Pancreas (tissue), 10 donors: Measurements from ENCODE around the gene SLC44A5. TPM values are rescaled to one million over a fixed set of nuclear protein-coding genes. Genes with fewer than 3 reads are reported as not detected.

Experiments
- ATAC-seq, 4 donors: fragments of 200-7000 bp; cut with Tn5 transposase; one replicate each; pipeline versions ENCODE4 v1.8.0 to v1.9.1; 2020; ENCODE audit warnings: mild to moderate bottlenecking in 4 of 4, moderate library complexity in 4 of 4
- DNase-seq, 6 donors: peaks; one replicate each; pipeline ENCODE4 v3.0.0-alpha.2; 2020
- FAIRE-seq: peaks from 2 replicates; lab custom pipeline; 2012; peaks lifted over from hg19 to GRCh38; lab: Jason Lieb, UNC
- H3K27ac ChIP-seq, 4 donors: fragments of 200-600 bp; sonication (generic); 1 replicate in 3 of 4; 2 replicates in 1 of 4; pipeline versions ENCODE4 v1.5.0 to v1.8.0; 2020
- H3K27me3 ChIP-seq, 4 donors: fragments of 200-600 bp; one replicate each; pipeline ENCODE4 v1.8.0; 2021
- H3K36me3 ChIP-seq, 3 donors: fragments of 200-600 bp; sonication (generic) in 1 of 3; one replicate each; pipeline versions ENCODE4 v1.5.0 to v1.8.0; 2020 to 2021
- H3K4me1 ChIP-seq, 3 donors: fragments of 200-600 bp; one replicate each; pipeline ENCODE4 v1.8.0; 2021
- H3K4me3 ChIP-seq, 4 donors: fragments of 200-600 bp; sonication (generic) in 2 of 4; one replicate each; pipeline versions ENCODE4 v1.5.0 to v1.8.0; 2020 to 2021
- H3K9me3 ChIP-seq, 4 donors: fragments of 200-600 bp; one replicate each; pipeline ENCODE4 v1.8.0; 2021
- CTCF ChIP-seq, 4 donors: fragments of 200-600 bp; sonication (generic) in 3 of 4; IDR thresholded peaks; one replicate each; pipeline versions ENCODE4 v1.5.0 to v1.8.0; 2021; ENCODE audit warnings: antibody characterized with exemption in 4 of 4
- WGBS, 2 donors: extraction: QIAGEN DNeasy Blood & Tissue Kit; methylation state at CpG; one replicate each; pipeline ENCODE4 v1.1.7; 2013; 5-methylcytosine and 5-hydroxymethylcytosine counted together
- intact Hi-C, 3 donors: fragments of 100-400 bp; cut with DNase I; formaldehyde crosslinking; loops; one replicate each; pipeline versions ENCODE4 v1.11.1 to v1.14.2; 2022
- polyA plus RNA-seq, 2 donors: library from polyadenylated mRNA; stranded (reverse); fragments of 200-250 nt; gene quantifications; one replicate each; pipeline ENCODE4 v1.2.3, GENCODE V29; 2013
- total RNA-seq, 6 donors: library from RNA; stranded (reverse); fragmentation: NEBNext Ultra II Directional in 4 of 6; extraction: Animal tissue kit (Norgen Biotek cat#: 25700) in 4 of 6; gene quantifications; one replicate each; pipeline versions ENCODE4 v1.2.1 to v1.2.4, GENCODE V29; 2021 to 2023
- donor health status: healthy with polysubstance abuse.
- donor health status: DM: no; HTN: no; CAD: no; lungs with moderate emphysema.
- donor health status: DM: no; HTN: no; CAD: no.
- donor health status: control.
- donor health status: control.
- donor health status: Bipolar disorder and iron deficiency.
- donor health status: DM: yes; HTN: yes; CAD: no.
- donor health status: DM: no; HTN: no; CAD: no.
- donor health status: DM: no; HTN: no; CAD: no.
- donor health status: DM: yes; HTN: yes; CAD: no.

Gene SLC44A5
- total and polyA plus RNA-seq, 8 donors: 0.16 to 3.4 (median 1.2) TPM

GRCh38 chr1:75345538-75346292 lies 265.2 kb downstream of the SLC44A5 start:
- WGBS, 2 donors: 56 to 65% methylated on average over 2 of the region's 2 CpGs
- Histone ChIP-seq H3K9me3 (no peaks in the 10 kb centered on the region), H3K4me3 (no peak overlapping the region), H3K36me3 (no peaks in the 10 kb centered on the region), H3K27ac (no peak overlapping the region), H3K27me3 (no peaks in the 10 kb centered on the region), H3K4me1 (no peaks in the 10 kb centered on the region)
- DNase-seq: no peak
- ATAC-seq: no peak
- no peak for TF ChIP-seq CTCF (IDR thresholded peaks at IDR 0.05)
- FAIRE-seq: no peak
- intact Hi-C loops: no loop called here

- TF ChIP-seq CTCF (IDR thresholded peaks at IDR 0.05): no peak
- Histone ChIP-seq H3K27ac (no peak overlapping the region), H3K4me3 (no peak overlapping the region), H3K9me3 (no peaks in the 10 kb centered on the region), H3K36me3 (no peaks in the 10 kb centered on the region), H3K27me3 (no peaks in the 10 kb centered on the region), H3K4me1 (no peaks in the 10 kb centered on the region)
- DNase-seq (no peak), FAIRE-seq (no peak), ATAC-seq (no peak)
- intact Hi-C loops: no loop called here
- 67 to 71% methylated on average over 4 of the region's 4 CpGs for WGBS, 2 donors
Measured at GRCh38 chr1:75342786-75343185, 268.1 kb downstream of the SLC44A5 start.

GRCh38 chr1:75341537-75341936 lies 269.4 kb downstream of the SLC44A5 start:
- Histone ChIP-seq H3K4me1 (no peaks in the 10 kb centered on the region), H3K27me3 (no peaks in the 10 kb centered on the region), H3K36me3 (no peaks in the 10 kb centered on the region), H3K4me3 (no peak overlapping the region), H3K27ac (no peak overlapping the region), H3K9me3 (no peaks in the 10 kb centered on the region)
- no peak for TF ChIP-seq CTCF (IDR thresholded peaks at IDR 0.05)
- intact Hi-C loops: no loop called here
- FAIRE-seq (no peak), ATAC-seq (no peak), DNase-seq (no peak)
- 77 to 81% methylated on average over 3 of the region's 3 CpGs for WGBS, 2 donors

GRCh38 chr1:75338616-75339483 lies 272.1 kb downstream of the SLC44A5 start:
- Histone ChIP-seq H3K27me3 (no peaks in the 10 kb centered on the region), H3K4me3 (no peak overlapping the region), H3K27ac (no peak overlapping the region), H3K9me3 (no peaks in the 10 kb centered on the region), H3K36me3 (no peaks in the 10 kb centered on the region), H3K4me1 (no peaks in the 10 kb centered on the region)
- no peak for FAIRE-seq
- WGBS, 2 donors: 70 to 71% methylated on average over 6 of the region's 6 CpGs
- TF ChIP-seq CTCF (IDR thresholded peaks at IDR 0.05): no peak
- intact Hi-C loops: no loop called here
- no peak for DNase-seq
- peak in 2 of 4 donors; percentile 17 to 56 for ATAC-seq
